H1 (cell line): Measurements from ENCODE around the gene CSTF3. TPM values are rescaled to one million over a fixed set of nuclear protein-coding genes. Genes with fewer than 3 reads are reported as not detected.
A peak's percentile ranks its signal among the peaks of the same experiment; 100 is the strongest.

ENCODE experiments used
- CBX8 ChIP-seq: fragments of 300-800, 300-1000 bp; sonication (generic); IDR thresholded peaks from 2 replicates; pipeline ENCODE4 v1.7.1; 2016; ENCODE audit warnings: low read depth, low read length, borderline replicate concordance
- CTBP2 ChIP-seq: IDR thresholded peaks from 2 replicates; pipeline ENCODE4 v1.7.0; 2011; ENCODE audit warnings: borderline replicate concordance, mild to moderate bottlenecking, moderate library complexity, mixed read lengths, low read length; ENCODE audit not compliant: insufficient read depth, insufficient read length
- E2F6 ChIP-seq: IDR thresholded peaks from 2 replicates; pipeline ENCODE4 v1.6.1; 2012; ENCODE audit warnings: inconsistent platforms
- EP300 ChIP-seq, 2 experiments: IDR thresholded peaks; 1 replicate in 1 of 2; 2 replicates in 1 of 2; pipeline ENCODE4 v1.6.1; 2011 to 2012; ENCODE audit warnings: low read depth in 2 of 2, low read length in 2 of 2, mild to moderate bottlenecking in 2 of 2, borderline replicate concordance in 1 of 2, inconsistent platforms in 1 of 2, moderate library complexity in 1 of 2
- GABPA ChIP-seq: IDR thresholded peaks from 2 replicates; pipeline ENCODE4 v1.6.1; 2011; ENCODE audit warnings: mild to moderate bottlenecking, low read length, moderate library complexity, borderline replicate concordance; ENCODE audit not compliant: insufficient read depth
- JUN ChIP-seq: IDR thresholded peaks from 2 replicates; pipeline ENCODE4 v1.6.1; 2011; ENCODE audit warnings: low read depth, mild to moderate bottlenecking, improper control_type of control experiment, low read length
- JUND ChIP-seq: IDR thresholded peaks from 2 replicates; pipeline ENCODE4 v1.6.1; 2011; ENCODE audit warnings: mild to moderate bottlenecking, improper control_type of control experiment, low read length
- KDM4A ChIP-seq: IDR thresholded peaks from one replicate; pipeline ENCODE4 v1.7.1; 2012; ENCODE audit warnings: low read depth, mild to moderate bottlenecking, moderate library complexity, low read length, inconsistent platforms; ENCODE audit not compliant: severe bottlenecking
- MAFK ChIP-seq: IDR thresholded peaks from 2 replicates; pipeline ENCODE4 v1.6.1; 2012; ENCODE audit warnings: low read depth, mild to moderate bottlenecking, improper control_type of control experiment, low read length
- MAX ChIP-seq: IDR thresholded peaks from 2 replicates; pipeline ENCODE4 v1.6.1; 2012; ENCODE audit warnings: inconsistent platforms
- NANOG ChIP-seq: IDR thresholded peaks from 2 replicates; pipeline ENCODE4 v1.6.1; 2011; ENCODE audit warnings: low read length, low read depth, mild to moderate bottlenecking, inconsistent platforms; ENCODE audit not compliant: insufficient read depth, poor library complexity, severe bottlenecking
- NRF1 ChIP-seq: IDR thresholded peaks from 2 replicates; pipeline ENCODE4 v1.6.1; 2011; ENCODE audit warnings: mild to moderate bottlenecking, low read depth, low read length, improper control_type of control experiment
- RAD21 ChIP-seq, 2 experiments: IDR thresholded peaks in 1 of 2; conservative IDR thresholded peaks in 1 of 2; 2 replicates each; pipeline ENCODE4 v1.6.1; 2011; ENCODE audit warnings: low read depth in 2 of 2, low read length in 2 of 2, improper control_type of control experiment in 1 of 2, inconsistent platforms in 1 of 2, mild to moderate bottlenecking in 1 of 2, moderate library complexity in 1 of 2
- RNF2 ChIP-seq: fragments of 200-900, 300-1000 bp; sonication (generic); IDR thresholded peaks from 2 replicates; pipeline ENCODE4 v1.7.1; 2016; ENCODE audit warnings: borderline replicate concordance, low read depth, mild to moderate bottlenecking, antibody characterized with exemption, low read length; ENCODE audit not compliant: poor library complexity, severe bottlenecking; ENCODE audit errors: missing control alignments
- RXRA ChIP-seq: IDR thresholded peaks from 2 replicates; pipeline ENCODE4 v1.6.1; 2011; ENCODE audit warnings: low read depth, mild to moderate bottlenecking, low read length, moderate library complexity; ENCODE audit not compliant: insufficient read depth
- SAP30 ChIP-seq: fragments of 300-600 bp; sonication (generic); IDR thresholded peaks from 2 replicates; pipeline ENCODE4 v1.7.1; 2012; ENCODE audit warnings: low read length, moderate library complexity, mild to moderate bottlenecking, inconsistent platforms; ENCODE audit not compliant: insufficient read depth, insufficient replicate concordance
- SP4 ChIP-seq: IDR thresholded peaks from 2 replicates; pipeline ENCODE4 v1.6.1; 2012; ENCODE audit warnings: low read length, inconsistent platforms
- SRF ChIP-seq: IDR thresholded peaks from 2 replicates; pipeline ENCODE4 v1.6.1; 2011; ENCODE audit warnings: mild to moderate bottlenecking, low read depth, low read length, moderate library complexity
- TAF1 ChIP-seq: IDR thresholded peaks from 2 replicates; pipeline ENCODE4 v1.6.1; 2011; ENCODE audit warnings: mild to moderate bottlenecking, low read depth, low read length
- YY1 ChIP-seq: IDR thresholded peaks from 2 replicates; pipeline ENCODE4 v1.6.1; 2011; ENCODE audit warnings: low read depth, mild to moderate bottlenecking, low read length
- ZNF274 ChIP-seq: IDR thresholded peaks from 2 replicates; pipeline ENCODE4 v1.7.0; 2012; ENCODE audit warnings: low read length, borderline replicate concordance; ENCODE audit errors: extremely low read depth
- polyA plus RNA-seq, 7 experiments: library from polyadenylated mRNA; depleted of rRNA in 3 of 7; stranded (reverse) in 5 of 7; unstranded in 2 of 7; fragments of >200 nt in 5 of 7; fragments of 200-250 nt in 2 of 7; gene quantifications; 1 replicate in 5 of 7; 2 replicates in 1 of 7; 4 replicates in 1 of 7; pipeline versions ENCODE4 v1.2.1 to v1.2.3, GENCODE V29; 2011 to 2013; ENCODE audit warnings: missing spikeins in 2 of 7, mixed read lengths in 2 of 7
- total RNA-seq: library from RNA; stranded (reverse); fragmentation: NEBNext Ultra II Directional; extraction: Animal tissue kit (Norgen Biotek cat#: 25700); gene quantifications from 2 replicates; pipeline ENCODE4 v1.2.1, GENCODE V29; 2021

CSTF3 gene
- total and polyA plus RNA-seq, 2 of the 8 experiments (the other 6 are each of a cell fraction or from before 2014, with no cell fraction given): 22.3 to 54.7 TPM

GRCh38 chr11:33161120-33162005, at the start of gene CSTF3 (continued):
- TF ChIP-seq YY1 (peak; percentile 96), CTBP2 (no peak), ZNF274 (no peak), RNF2 (peak; percentile 37), RXRA (no peak), SRF (no peak), SAP30 (no peak), JUN (peak; percentile 76), KDM4A (no peak), GABPA (peak; percentile 83; the same call in 1 of the 2 replicates), NANOG (peak; percentile 1), SP4 (0 out of 2 replicates have a peak, but pooled peaks have one; percentile 60), MAFK (no peak), E2F6 (peak; percentile 100), JUND (peak; percentile 90), CBX8 (no peak), NRF1 (no peak), EP300 (IDR thresholded peaks at IDR 0.05; ENCODE audit: borderline replicate concordance in 1 of 2, low read depth in 2 of 2, low read length in 2 of 2) (0 out of 3 replicates have a peak, but pooled peaks of 1 of the 2 experiments have one; percentile 68), RAD21 (IDR thresholded peaks at IDR 0.05 in 1 of 2, conservative IDR thresholded peaks at IDR 0.05 in 1 of 2; ENCODE audit: low read depth in 2 of 2, low read length in 2 of 2) (peak in 1 of 2 experiments; percentile 4; a peak in 1 of 4 replicates), MAX (peak; percentile 98), TAF1 (peak; percentile 98)
